ENCODE data around the gene PRKACG.
"Not testable (repeated sequence)": the region's sequence is repeated elsewhere in the genome, so short reads cannot be mapped to it uniquely, and the experiment has no call there.

Gene PRKACG

GRCh38 chr9:68996462-68996861 is 17.5 kb downstream of the PRKACG start:
- DNase-seq = no peak
- in situ Hi-C loops (cut with HindIII; ENCODE audit: low pct_ligation_motif_present, low pct_unique_long_range_greater_than_20kb, low sequenced_read_pairs) = no loop called here

- DNase-seq = no peak
- in situ Hi-C loops (cut with HindIII; ENCODE audit: low pct_ligation_motif_present, low pct_unique_long_range_greater_than_20kb, low sequenced_read_pairs) = no loop called here
These were observed 18.1 kb downstream of the PRKACG start for GRCh38 chr9:68995776-68996175.

DNA sequence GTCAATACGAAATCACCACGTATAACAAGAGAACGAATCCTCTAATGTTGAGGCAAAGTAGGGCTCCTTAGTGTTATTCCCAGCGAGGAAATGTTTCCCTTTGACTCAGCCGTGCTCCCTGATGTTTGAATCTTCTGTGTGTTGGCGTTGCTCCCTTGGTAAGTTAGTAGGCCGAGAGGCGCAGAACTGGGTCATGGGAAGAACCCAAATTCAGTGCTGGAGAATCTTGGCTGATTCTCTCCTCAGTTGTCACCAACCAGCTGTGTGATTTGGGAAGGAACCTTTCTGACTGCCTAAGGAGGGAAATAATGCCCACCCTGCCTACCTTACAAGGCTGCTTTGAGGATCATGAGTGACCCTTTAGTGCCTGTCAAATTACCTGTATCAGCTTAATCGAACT is 22.5 kb downstream of the PRKACG start:
- DNase-seq = no peak
- in situ Hi-C loops (cut with HindIII; ENCODE audit: low pct_ligation_motif_present, low pct_unique_long_range_greater_than_20kb, low sequenced_read_pairs) = no loop called here

- in situ Hi-C loops (cut with HindIII; ENCODE audit: low pct_ligation_motif_present, low pct_unique_long_range_greater_than_20kb, low sequenced_read_pairs); DNase-seq: not testable (repeated sequence)
These were observed 27.0 kb downstream of the PRKACG start for GRCh38 chr9:68986949-68987348.

DNA sequence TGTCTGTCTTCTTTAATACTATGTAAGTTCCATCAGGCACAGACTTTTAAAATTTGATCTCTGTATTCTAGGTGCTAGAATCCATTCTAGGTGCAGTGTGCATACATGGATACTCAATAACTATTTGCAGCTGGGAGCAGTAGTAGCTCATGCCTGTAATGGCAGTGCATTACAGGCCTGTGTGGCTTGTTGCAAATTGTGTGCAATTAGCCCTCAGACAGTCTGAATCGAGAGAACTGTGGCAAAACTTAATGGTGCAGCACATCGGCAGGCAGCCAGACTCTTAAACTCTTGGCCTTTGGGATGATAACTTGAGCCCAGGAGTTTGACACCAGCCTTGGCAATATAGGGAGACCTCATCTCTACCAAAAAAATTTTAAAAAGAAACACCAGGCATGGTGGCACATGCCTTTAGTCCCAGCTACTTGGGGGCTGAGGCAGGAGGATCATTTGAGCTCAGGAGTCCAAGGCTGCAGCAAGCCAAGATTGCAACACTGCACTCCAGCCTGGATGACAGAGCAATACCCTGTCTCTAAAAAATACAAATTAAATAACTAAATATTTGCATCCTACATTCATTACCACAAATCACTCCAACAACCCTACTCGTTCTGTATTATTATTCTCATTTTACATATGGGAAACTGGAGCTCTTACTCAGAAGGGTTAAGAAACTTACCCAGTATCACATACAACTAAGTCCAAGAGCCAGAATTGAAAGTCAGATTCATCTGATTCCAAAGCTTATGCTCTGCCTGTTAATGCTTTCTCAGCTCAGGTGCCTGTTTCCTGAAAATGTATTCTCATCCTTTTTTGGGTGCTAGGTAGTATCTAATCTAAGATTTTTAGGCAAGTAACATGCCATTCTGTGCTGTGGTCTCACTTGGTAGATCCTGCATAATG is 30.1 kb downstream of the PRKACG start:
- in situ Hi-C loops (cut with HindIII; ENCODE audit: low pct_ligation_motif_present, low pct_unique_long_range_greater_than_20kb, low sequenced_read_pairs) = no loop called here
- DNase-seq = no peak

DNA sequence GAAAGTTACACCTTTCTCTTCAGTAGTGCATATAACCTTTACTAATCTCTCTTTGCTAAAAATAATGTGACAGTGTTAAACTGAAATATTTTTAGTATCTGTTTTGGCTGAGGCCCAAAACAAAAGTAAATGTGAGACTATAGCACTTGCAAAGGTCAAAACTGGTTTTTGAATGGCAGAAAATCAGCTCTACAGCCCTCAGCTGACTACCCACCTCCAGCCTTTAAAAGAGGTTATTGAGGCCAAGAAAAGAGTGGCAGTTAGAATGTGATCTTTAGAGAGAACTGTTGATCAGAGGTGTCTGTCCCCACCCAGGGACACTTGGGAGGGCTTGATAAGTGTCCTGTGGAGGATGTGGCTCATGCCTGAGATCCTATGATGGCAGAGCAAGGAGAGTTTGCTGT is 30.9 kb downstream of the PRKACG start:
- in situ Hi-C loops (cut with HindIII; ENCODE audit: low pct_ligation_motif_present, low pct_unique_long_range_greater_than_20kb, low sequenced_read_pairs) = no loop called here
- DNase-seq = no peak

GRCh38 chr9:68981789-68982188 is 32.1 kb downstream of the PRKACG start:
- no peak for DNase-seq
- in situ Hi-C loops (cut with HindIII; ENCODE audit: low pct_ligation_motif_present, low pct_unique_long_range_greater_than_20kb, low sequenced_read_pairs) = no loop called here

DNA sequence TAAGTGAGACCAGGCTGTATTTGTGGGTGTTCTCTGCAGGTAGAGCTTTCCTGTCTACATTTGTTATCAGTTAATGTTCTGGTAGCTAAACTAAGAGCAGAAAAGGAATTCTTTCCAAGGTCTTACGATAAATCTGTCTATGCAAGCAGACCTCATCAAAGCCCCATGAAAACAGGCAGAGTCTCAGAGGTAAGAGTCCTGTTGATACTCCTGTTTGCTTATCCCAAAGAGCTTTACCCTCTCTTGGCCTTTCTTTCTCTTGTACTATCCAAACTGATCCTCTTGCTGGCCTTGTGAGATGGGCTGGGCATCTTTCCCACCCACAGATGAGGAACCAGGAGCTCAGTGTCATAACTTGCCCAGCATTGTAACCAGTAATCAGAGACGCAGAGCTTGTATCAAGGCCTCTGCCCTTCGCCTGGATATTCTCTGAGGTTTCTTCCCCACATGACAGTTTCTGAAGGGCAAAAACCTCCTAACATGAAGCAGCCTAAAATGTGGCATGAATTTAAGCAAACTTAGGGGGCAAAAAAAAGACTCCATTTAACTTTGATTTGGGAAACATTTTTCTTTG is 33.5 kb downstream of the PRKACG start:
- in situ Hi-C loops (cut with HindIII; ENCODE audit: low pct_ligation_motif_present, low pct_unique_long_range_greater_than_20kb, low sequenced_read_pairs) = no loop called here
- DNase-seq = no peak

DNA sequence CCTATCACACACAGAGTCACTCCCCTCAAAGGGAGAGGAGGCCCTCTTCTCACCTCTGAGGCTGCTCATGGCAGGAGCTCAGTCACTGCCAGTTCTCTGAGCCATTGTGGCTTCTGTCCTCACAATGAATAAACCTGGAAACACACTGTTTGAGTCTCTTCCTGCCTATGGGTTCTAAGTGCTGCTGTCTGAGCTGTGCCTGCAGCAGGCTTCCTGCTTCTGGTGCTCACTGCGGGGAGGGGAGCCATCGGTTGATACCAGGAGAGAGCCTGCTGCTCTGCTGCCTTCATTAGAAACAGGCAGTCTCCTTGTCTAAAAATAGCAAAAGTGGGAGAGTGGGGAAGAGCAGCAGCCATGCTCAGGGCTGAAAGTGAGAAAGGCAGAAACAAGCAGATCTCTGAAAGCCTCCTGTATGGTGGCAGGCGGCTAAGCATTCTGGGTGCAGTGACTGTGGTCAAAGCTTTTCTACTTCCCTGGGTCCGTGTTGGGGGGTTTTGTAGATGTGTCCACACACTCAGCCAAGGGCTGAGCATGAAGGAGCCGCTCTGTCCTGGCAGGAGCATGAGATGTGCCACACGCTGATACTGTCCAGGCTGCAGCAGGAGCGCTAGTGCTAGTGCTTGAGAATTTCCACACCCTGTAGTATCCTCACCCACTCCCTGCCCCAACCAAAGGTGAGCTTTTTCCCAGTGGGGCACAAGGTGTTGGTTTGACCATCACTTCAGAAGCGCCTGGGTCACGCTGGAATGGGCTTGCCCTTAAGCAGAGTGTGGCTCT is 34.2 kb downstream of the PRKACG start:
- no peak for DNase-seq
- in situ Hi-C loops (cut with HindIII; ENCODE audit: low pct_ligation_motif_present, low pct_unique_long_range_greater_than_20kb, low sequenced_read_pairs) = no loop called here

DNA sequence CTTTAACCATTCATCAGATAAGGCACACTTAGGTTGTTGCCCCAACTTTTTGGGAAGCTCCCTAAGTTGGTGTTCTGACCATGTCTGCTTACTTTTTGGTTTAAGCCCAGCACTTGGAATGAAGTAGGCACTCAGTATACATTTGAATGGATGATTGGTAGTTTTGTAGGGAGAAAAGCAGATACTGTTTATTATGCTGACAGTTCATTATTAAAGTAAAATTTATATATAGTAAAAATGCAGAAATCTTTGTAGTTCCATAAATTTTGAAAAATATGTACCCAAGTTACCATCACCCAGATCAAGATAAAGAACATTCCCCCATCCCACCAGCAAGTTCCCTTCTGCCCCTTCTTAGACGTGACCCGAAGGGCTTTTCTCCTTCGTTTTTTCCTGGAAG is 35.4 kb downstream of the PRKACG start:
- no peak for DNase-seq
- in situ Hi-C loops (cut with HindIII; ENCODE audit: low pct_ligation_motif_present, low pct_unique_long_range_greater_than_20kb, low sequenced_read_pairs) = no loop called here

GRCh38 chr9:68978066-68978465 is 35.8 kb downstream of the PRKACG start:
- no peak for DNase-seq
- in situ Hi-C loops (cut with HindIII; ENCODE audit: low pct_ligation_motif_present, low pct_unique_long_range_greater_than_20kb, low sequenced_read_pairs) = no loop called here

- no peak for DNase-seq
- in situ Hi-C loops (cut with HindIII; ENCODE audit: low pct_ligation_motif_present, low pct_unique_long_range_greater_than_20kb, low sequenced_read_pairs) = no loop called here
These were observed 38.4 kb downstream of the PRKACG start for GRCh38 chr9:68975365-68976043.

- in situ Hi-C loops (cut with HindIII; ENCODE audit: low pct_ligation_motif_present, low pct_unique_long_range_greater_than_20kb, low sequenced_read_pairs) = no loop called here
- DNase-seq = no peak
These were observed 39.0 kb downstream of the PRKACG start for GRCh38 chr9:68974901-68975300.

GRCh38 chr9:68974431-68974830 is 39.5 kb downstream of the PRKACG start:
- no peak for DNase-seq
- in situ Hi-C loops (cut with HindIII; ENCODE audit: low pct_ligation_motif_present, low pct_unique_long_range_greater_than_20kb, low sequenced_read_pairs) = no loop called here

- in situ Hi-C loops (cut with HindIII; ENCODE audit: low pct_ligation_motif_present, low pct_unique_long_range_greater_than_20kb, low sequenced_read_pairs) = no loop called here
- no peak for DNase-seq
These were observed 40.3 kb downstream of the PRKACG start for GRCh38 chr9:68973619-68974018.

DNA sequence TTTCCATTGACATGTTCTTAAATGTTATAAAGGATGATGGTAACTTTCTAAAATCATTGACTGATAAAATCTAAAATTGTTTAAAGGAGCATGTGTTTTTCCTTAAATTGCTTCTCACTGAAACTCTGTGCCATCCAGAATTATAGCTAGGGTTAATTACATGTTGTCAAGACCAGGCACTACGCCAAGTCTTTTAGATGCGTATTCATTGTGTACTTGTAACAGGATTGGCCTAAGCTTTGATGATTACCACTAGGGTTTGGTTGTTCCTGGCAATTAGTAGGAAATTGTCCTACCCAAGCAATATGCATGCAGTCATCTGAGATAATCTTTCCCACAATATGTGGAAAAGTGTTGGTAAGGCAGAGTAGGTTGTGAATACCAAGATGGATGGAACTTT is 43.8 kb downstream of the PRKACG start:
- DNase-seq = no peak
- in situ Hi-C loops (cut with HindIII; ENCODE audit: low pct_ligation_motif_present, low pct_unique_long_range_greater_than_20kb, low sequenced_read_pairs) = no loop called here

DNA sequence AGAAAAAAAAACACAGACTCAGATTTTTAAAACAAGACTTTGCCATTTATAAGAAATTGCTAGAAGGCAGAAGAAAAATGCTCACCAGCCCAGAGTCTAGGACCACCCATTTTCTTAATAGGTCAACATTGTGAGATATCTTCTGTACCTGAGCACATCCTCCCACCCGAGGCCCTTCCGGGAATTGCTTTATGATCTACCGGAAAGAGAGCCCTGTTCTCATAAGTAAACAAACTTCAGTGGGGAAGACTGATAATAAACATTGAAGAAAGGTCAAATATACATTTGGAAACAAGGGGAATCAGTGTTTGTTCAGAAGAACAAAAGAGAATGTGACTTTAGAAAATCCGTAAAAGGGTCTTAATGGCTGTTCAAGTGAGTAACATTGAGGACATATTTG is 44.4 kb downstream of the PRKACG start:
- in situ Hi-C loops (cut with HindIII; ENCODE audit: low pct_ligation_motif_present, low pct_unique_long_range_greater_than_20kb, low sequenced_read_pairs) = no loop called here
- no peak for DNase-seq

DNA sequence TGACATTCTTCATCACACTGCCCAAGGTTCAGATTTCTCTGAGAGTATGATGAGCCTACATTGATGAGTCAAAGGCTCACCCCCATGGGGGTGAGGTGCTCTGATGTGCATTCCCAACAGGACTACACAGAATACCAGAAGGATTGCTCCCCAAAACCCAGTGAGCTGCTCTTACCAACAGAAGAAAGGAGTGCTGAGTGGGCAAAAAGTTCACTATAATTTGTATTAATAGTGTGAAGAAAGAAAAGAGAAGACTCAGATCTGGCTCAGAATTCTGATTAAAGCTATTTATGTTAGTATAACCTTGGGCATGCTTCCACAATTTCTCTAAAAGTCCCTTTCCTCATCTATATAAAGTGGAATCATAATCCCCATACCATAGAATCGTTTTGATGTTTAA is 46.1 kb downstream of the PRKACG start:
- in situ Hi-C loops (cut with HindIII; ENCODE audit: low pct_ligation_motif_present, low pct_unique_long_range_greater_than_20kb, low sequenced_read_pairs) = no loop called here
- DNase-seq = no peak

DNA sequence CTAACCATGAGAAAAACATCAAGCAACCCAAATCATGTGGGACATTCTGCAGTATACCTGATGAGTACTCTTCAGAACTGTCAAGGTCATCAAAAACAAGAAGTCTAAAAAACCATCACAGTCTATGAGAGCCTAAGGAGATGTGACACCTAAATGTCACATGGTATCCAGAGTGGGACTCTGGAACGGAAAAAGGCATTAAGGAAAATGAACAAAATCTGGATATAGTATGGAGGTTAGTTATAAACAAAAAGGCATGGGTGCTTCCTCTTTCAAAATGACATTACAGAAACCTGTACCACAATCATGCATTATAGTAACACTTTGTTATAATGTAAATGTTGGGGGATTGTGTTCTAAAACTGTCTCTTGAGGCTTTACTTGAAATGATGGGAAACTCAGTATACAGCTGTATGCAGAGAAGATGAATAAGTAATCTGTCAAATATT is 47.4 kb downstream of the PRKACG start:
- DNase-seq = no peak
- in situ Hi-C loops (cut with HindIII; ENCODE audit: low pct_ligation_motif_present, low pct_unique_long_range_greater_than_20kb, low sequenced_read_pairs) = no loop called here

Measured in ACHN (cell line).